Measurements from ENCODE around the gene ULK1.
A peak's percentile ranks its signal among the peaks of the same experiment; 100 is the strongest.

Gene ULK1

DNA sequence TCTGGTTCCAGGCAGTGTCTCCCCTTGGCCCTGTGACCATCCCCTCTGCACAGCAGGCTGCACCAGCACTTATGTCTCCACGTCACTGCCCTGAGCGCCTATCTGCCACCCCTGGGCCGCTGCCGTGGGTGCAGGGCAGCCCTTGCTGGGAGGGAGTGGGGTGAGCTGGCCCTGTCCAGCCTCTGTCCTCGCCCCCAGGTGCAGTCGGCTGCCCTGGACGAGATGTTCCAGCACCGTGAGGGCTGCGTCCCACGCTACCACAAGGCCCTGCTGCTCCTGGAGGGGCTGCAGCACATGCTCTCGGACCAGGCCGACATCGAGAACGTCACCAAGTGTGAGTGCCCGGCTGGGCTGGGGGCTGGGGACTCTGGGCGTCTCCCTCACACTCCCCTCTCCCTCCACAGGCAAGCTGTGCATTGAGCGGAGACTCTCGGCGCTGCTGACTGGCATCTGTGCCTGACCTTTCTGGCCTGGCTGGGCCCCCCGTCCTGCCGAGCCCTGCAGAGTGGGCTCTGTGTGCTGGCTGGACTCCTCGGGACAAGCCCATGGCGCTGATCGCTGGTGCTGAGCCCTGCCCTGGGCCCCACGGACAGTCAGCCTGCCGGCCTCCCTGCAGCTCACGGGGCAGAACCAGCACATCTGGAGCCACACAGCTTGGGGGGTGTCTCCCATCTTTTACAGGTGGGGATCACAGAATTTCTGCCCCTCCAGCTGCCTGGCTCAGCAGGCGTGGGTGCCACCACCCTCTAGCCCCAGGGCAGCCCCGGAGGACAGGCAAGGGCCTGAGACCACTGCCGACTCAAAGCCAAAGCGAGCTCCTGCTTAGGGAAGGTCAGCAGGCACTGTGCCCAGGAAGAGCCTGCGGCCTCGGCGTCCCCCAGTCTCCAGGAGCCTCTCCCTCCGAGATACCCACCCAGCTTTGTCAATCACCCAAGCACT is 26.7 kb downstream of the ULK1 start:
- no peaks in the 10 kb centered on the region for H3K9me2 ChIP-seq (replicated peaks; ENCODE audit: control insufficient read depth, low read length)
- H3K4me1 ChIP-seq (ENCODE audit: control insufficient read depth, low read length): peaks cover 29% of the 10 kb centered on the region
- no peak overlapping the region for H3K4me3 ChIP-seq (ENCODE audit: low read length)
- peaks cover 11% of the 10 kb centered on the region for H3F3A ChIP-seq (ENCODE audit: control insufficient read depth, insufficient read depth)
- H3K4me2 ChIP-seq (ENCODE audit: low read length): no peak overlapping the region
- no peaks in the 10 kb centered on the region for H3K79me2 ChIP-seq (ENCODE audit: control insufficient read depth, low read length)
- H3K36me3 ChIP-seq (ENCODE audit: control insufficient read depth, low read length): no peaks in the 10 kb centered on the region
- H3K9me3 ChIP-seq (ENCODE audit: control insufficient read depth, insufficient read depth, low read length): no peaks in the 10 kb centered on the region
- H4K20me1 ChIP-seq (ENCODE audit: control insufficient read depth, insufficient read depth, low read depth, low read length): peaks cover 29% of the 10 kb centered on the region; the same call in 1 of the 2 replicates
- no peak overlapping the region for H3K27ac ChIP-seq (ENCODE audit: low read depth, low read length)
- H3K27me3 ChIP-seq (ENCODE audit: control insufficient read depth, low read length): peaks cover 25% of the 10 kb centered on the region
- TF ChIP-seq, protein P1, sequence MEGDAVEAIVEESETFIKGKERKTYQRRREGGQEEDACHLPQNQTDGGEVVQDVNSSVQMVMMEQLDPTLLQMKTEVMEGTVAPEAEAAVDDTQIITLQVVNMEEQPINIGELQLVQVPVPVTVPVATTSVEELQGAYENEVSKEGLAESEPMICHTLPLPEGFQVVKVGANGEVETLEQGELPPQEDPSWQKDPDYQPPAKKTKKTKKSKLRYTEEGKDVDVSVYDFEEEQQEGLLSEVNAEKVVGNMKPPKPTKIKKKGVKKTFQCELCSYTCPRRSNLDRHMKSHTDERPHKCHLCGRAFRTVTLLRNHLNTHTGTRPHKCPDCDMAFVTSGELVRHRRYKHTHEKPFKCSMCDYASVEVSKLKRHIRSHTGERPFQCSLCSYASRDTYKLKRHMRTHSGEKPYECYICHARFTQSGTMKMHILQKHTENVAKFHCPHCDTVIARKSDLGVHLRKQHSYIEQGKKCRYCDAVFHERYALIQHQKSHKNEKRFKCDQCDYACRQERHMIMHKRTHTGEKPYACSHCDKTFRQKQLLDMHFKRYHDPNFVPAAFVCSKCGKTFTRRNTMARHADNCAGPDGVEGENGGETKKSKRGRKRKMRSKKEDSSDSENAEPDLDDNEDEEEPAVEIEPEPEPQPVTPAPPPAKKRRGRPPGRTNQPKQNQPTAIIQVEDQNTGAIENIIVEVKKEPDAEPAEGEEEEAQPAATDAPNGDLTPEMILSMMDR (IDR thresholded peaks at IDR 0.05; ENCODE audit: low read depth, low read length, poor library complexity, severe bottlenecking): no peak
- no peak for TF ChIP-seq EZH2phosphoT487 (IDR thresholded peaks at IDR 0.05; ENCODE audit: borderline replicate concordance, low read length)

DNA sequence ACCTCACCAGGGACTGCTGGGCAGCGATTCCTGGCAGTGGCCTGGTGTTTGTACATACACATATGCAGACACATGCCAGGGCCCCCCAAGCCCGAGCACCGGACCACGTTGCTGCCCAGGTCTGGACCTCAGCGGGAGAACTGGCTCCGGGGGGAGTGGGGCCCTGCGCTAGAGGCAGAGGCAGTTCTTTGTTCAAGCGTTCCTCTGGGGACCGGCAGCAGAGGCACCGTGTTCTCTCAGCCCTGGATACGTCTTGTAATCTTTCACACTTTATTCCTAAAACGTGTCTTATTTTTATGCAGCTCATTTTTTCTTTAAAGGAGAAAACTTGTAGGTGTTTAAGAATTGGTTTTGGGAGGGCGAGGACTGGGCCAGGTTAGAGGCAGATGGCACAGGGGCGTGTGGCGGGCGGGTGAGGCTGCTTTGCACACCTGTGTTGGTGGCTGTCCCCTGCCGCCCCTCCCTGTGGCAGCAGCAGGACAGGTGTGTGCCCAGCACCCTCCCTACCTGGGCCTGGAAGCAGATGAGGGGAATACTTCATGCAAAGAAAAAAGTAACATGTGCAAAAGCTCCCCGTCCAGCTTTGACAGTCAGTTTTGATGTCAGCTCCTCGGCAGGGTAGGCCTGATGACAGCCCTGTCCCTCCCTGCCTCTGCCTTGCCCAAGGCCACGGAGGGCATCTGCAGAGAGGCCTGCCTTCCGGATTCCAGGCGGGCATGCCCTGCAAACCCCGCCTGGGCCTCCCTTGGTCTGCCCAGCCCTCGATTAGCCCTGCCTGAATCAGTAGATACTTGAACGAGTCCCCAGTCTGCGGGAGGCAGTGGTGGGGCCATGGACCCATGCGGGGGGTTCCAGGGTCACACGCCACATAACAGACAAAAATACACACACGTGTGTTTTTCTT is 27.7 kb downstream of the ULK1 start:
- Histone ChIP-seq H3K4me3 (ENCODE audit: low read length) (no peak overlapping the region), H3K4me2 (ENCODE audit: low read length) (no peak overlapping the region), H3K9me3 (ENCODE audit: control insufficient read depth, insufficient read depth, low read length) (no peaks in the 10 kb centered on the region), H3K9me2 (replicated peaks; ENCODE audit: control insufficient read depth, low read length) (no peaks in the 10 kb centered on the region), H3K27me3 (ENCODE audit: control insufficient read depth, low read length) (peaks cover 25% of the 10 kb centered on the region), H3K36me3 (ENCODE audit: control insufficient read depth, low read length) (no peaks in the 10 kb centered on the region), H3K27ac (ENCODE audit: low read depth, low read length) (no peak overlapping the region), H4K20me1 (ENCODE audit: control insufficient read depth, insufficient read depth, low read depth, low read length) (peaks cover 29% of the 10 kb centered on the region; the same call in 1 of the 2 replicates), H3K79me2 (ENCODE audit: control insufficient read depth, low read length) (no peaks in the 10 kb centered on the region), H3F3A (ENCODE audit: control insufficient read depth, insufficient read depth) (peaks cover 11% of the 10 kb centered on the region), H3K4me1 (ENCODE audit: control insufficient read depth, low read length) (peaks cover 29% of the 10 kb centered on the region)
- TF ChIP-seq, protein P1 (IDR thresholded peaks at IDR 0.05; ENCODE audit: low read depth, low read length, poor library complexity, severe bottlenecking): no peak
- no peak for TF ChIP-seq EZH2phosphoT487 (IDR thresholded peaks at IDR 0.05; ENCODE audit: borderline replicate concordance, low read length)

DNA sequence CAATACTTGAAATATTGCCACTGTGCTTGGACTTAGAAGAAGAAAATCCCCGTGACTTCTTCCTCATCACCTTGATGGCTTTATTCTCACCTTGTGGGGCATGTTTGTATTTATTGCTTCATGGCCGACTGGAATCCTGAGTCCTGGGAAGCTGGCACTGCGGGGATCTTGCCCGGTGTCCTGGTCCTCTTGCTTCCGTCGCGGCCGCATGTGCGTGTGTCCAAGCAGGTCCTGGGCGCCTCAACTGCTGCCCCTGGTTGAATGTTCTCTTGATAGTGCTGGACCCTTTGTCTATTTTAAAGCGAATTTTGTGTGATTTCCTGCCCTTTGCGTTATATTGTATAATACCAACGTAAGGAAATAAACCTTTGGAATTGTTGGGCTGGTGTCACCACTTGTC is 28.4 kb downstream of the ULK1 start:
- no peak overlapping the region for H3K27ac ChIP-seq (ENCODE audit: low read depth, low read length)
- peaks cover 29% of the 10 kb centered on the region for H3K4me1 ChIP-seq (ENCODE audit: control insufficient read depth, low read length)
- no peak for TF ChIP-seq EZH2phosphoT487 (IDR thresholded peaks at IDR 0.05; ENCODE audit: borderline replicate concordance, low read length)
- H3F3A ChIP-seq (ENCODE audit: control insufficient read depth, insufficient read depth): peaks cover 11% of the 10 kb centered on the region
- H3K79me2 ChIP-seq (ENCODE audit: control insufficient read depth, low read length): no peaks in the 10 kb centered on the region
- no peaks in the 10 kb centered on the region for H3K9me2 ChIP-seq (replicated peaks; ENCODE audit: control insufficient read depth, low read length)
- H3K4me2 ChIP-seq (ENCODE audit: low read length): peak overlapping the region; percentile 55
- H3K4me3 ChIP-seq (ENCODE audit: low read length): no peak overlapping the region
- peaks cover 29% of the 10 kb centered on the region; the same call in 1 of the 2 replicates for H4K20me1 ChIP-seq (ENCODE audit: control insufficient read depth, insufficient read depth, low read depth, low read length)
- no peaks in the 10 kb centered on the region for H3K9me3 ChIP-seq (ENCODE audit: control insufficient read depth, insufficient read depth, low read length)
- H3K27me3 ChIP-seq (ENCODE audit: control insufficient read depth, low read length): peaks cover 32% of the 10 kb centered on the region
- no peaks in the 10 kb centered on the region for H3K36me3 ChIP-seq (ENCODE audit: control insufficient read depth, low read length)
